C4-2B (cell line): ENCODE data around the gene CERK.

ENCODE experiments used
- ZFX ChIP-seq: fragments of 450-650 bp; IDR thresholded peaks from 2 replicates; pipeline ENCODE4 v1.6.1; 2017
- TF ChIP-seq, protein P1 (sequence below): fragments of 450-650 bp; conservative IDR thresholded peaks from 2 replicates; pipeline ENCODE4 v1.5.1; 2017; ENCODE audit warnings: mild to moderate bottlenecking

DNA sequence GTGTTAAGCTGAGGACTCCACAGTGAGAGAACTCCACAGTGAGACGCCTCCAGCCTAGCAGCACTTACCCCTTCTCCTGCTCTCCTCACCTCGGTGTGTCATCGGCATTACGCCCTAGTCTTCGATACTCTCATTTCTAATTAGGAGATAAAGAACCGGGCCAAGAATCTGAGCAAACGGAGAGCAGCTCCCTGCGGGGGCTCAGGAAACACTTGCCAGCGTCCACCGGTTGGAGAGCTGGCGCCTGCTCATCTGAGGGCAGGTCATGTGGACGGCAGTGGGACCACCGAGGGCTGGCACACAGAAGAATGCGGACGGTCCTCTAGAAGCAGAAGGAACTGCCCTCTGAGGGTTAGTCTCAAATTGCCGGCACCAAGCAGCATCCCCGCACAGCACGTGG is 13.0 kb downstream of the CERK start:
- TF ChIP-seq, protein P1, sequence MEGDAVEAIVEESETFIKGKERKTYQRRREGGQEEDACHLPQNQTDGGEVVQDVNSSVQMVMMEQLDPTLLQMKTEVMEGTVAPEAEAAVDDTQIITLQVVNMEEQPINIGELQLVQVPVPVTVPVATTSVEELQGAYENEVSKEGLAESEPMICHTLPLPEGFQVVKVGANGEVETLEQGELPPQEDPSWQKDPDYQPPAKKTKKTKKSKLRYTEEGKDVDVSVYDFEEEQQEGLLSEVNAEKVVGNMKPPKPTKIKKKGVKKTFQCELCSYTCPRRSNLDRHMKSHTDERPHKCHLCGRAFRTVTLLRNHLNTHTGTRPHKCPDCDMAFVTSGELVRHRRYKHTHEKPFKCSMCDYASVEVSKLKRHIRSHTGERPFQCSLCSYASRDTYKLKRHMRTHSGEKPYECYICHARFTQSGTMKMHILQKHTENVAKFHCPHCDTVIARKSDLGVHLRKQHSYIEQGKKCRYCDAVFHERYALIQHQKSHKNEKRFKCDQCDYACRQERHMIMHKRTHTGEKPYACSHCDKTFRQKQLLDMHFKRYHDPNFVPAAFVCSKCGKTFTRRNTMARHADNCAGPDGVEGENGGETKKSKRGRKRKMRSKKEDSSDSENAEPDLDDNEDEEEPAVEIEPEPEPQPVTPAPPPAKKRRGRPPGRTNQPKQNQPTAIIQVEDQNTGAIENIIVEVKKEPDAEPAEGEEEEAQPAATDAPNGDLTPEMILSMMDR: no peak
- no peak for TF ChIP-seq ZFX
